Measurements from ENCODE around the gene KCNC1. TPM values are rescaled to one million over a fixed set of nuclear protein-coding genes. Genes with fewer than 3 reads are reported as not detected.
A peak's percentile ranks its signal among the peaks of the same experiment; 100 is the strongest.

The KCNC1 gene
- total and polyA plus RNA-seq, 2 of the 13 experiments (the other 11 are each of a cell fraction or from before 2014, with no cell fraction given) = 0.01 to 0.04 TPM

DNA sequence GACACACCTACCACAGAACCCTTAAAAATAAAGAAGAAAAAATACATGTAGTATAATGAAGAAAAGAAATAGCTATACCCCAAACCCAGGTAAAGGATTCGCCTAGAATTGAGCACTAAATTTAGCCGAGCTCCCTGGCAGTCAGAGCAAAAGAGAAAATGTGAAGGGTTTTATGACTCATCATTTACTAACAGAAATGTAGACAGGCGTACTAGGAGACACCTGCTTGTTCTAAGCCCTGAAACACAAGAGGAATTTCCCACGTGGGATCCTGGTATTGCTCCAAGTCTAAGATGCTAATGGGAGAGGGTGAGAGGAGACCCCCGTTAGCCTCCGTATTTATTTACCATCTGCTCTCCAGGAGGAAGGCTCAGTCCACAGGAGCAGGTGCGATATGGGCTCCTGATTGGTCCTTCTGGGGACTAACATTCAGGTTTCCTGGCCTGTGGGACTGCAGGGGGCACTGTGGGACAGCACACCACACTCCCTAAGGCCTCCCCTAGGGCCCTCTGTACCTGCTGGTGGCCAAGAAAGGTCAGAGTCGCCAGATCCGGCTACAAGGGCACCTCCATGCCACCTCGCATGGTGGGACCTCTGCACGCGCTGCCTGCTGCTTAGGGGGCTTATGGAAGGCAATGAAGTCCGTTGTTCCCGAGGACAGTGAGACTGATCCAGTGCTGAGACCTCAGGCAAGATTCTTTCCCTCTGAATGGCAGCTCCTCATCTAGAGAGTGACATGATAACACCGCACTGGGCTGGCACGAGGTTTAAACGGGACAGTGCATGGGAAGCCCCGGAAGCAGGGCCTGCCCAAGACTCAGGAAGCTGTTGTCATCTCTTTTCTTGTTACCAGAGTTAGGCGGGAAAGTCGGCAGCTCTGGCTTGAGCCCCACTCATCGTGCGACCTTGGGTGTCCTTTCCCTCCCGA is 25.8 kb downstream of the KCNC1 start:
- H3K27ac ChIP-seq (ENCODE audit: extremely low read length, insufficient read depth, low read length) = no peak overlapping the region
- in situ Hi-C loops (cut with HindIII; ENCODE audit: extremely low pct_ligation_motif_present, low pct_unique_long_range_greater_than_20kb) = loop anchor here (5.0 kb wide), 1 partner anchor 217 kb away; no protein-coding TSS in a partner anchor
- H3K36me3 ChIP-seq (replicated peaks in 1 of 2; ENCODE audit: control insufficient read depth in 1 of 2, insufficient read depth in 2 of 2, low read length in 2 of 2) = no peaks in the 10 kb centered on the region
- peaks cover 11% of the 10 kb centered on the region; the same call in 1 of the 2 replicates for H3K4me1 ChIP-seq (ENCODE audit: insufficient read depth, low read length)
- peak overlapping the region; percentile 58 for H3K4me2 ChIP-seq (ENCODE audit: low read depth, low read length)
- ATAC-seq (peak; percentile 99), DNase-seq (ENCODE audit: low spot score) (peak; percentile 69), FAIRE-seq (peak; percentile 87)
- H3K27me3 ChIP-seq (ENCODE audit: control insufficient read depth in 1 of 2, insufficient read depth in 2 of 2, low read length in 2 of 2) = peaks cover 3 to 6% of the 10 kb centered on the region in 2 experiments; a peak in 3 of 5 replicates
- no peak overlapping the region for H3K9ac ChIP-seq (ENCODE audit: insufficient read depth, low read depth, low read length)
- no peaks in the 10 kb centered on the region for H4K20me1 ChIP-seq (ENCODE audit: insufficient read depth, low read length)
- CTCF ChIA-PET (ENCODE audit: low intra/inter-chr PET ratio, low total read pairs) = interaction anchor here (0.7 to 2.9 kb wide), 8 partner anchors 10 to 219 kb away, joined by 3 to 44 read pairs (median 4); no protein-coding TSS in a partner anchor
- no peak overlapping the region for H2AFZ ChIP-seq (ENCODE audit: low read length)
- POLR2A ChIA-PET = no interaction called here
- BruUV-seq (replicated peaks) = no TSS peak
- H3K4me3 ChIP-seq (replicated peaks in 1 of 3; ENCODE audit: insufficient read depth in 1 of 3, low read depth in 2 of 3, low read length in 3 of 3) = no peak overlapping the region
- no peaks in the 10 kb centered on the region for H3K9me3 ChIP-seq (ENCODE audit: low read length)
- H3K79me2 ChIP-seq (ENCODE audit: insufficient read depth, low read length) = no peaks in the 10 kb centered on the region
- intact Hi-C loops (cut with micrococcal nuclease; ENCODE audit: unreplicated experiment) = loop anchor here (1.0 to 10.0 kb wide), 6 partner anchors 29 to 344 kb away; partner anchors contain the start of gene SAAL1
- WGBS (ENCODE audit: low lambda C conversion rate) = 32% methylated on average over 14 of the region's 23 CpGs
- TF ChIP-seq HHEX (CRISPR knock-in tag; IDR thresholded peaks at IDR 0.05) = peak; percentile 8; the same call in 1 of the 2 replicates
- no peak for TF ChIP-seq HMG20B (CRISPR knock-in tag; conservative IDR thresholded peaks at IDR 0.05)
- no peak for TF ChIP-seq MEIS1 (CRISPR knock-in tag; IDR thresholded peaks at IDR 0.05; ENCODE audit: borderline replicate concordance)
- no peak for TF ChIP-seq TARDBP (CRISPR knock-in tag; IDR thresholded peaks at IDR 0.05)
- no peak for TF ChIP-seq CCAR2 (optimal IDR thresholded peaks at IDR 0.05; ENCODE audit: low read depth, low read length)
- TF ChIP-seq ZNF891 (CRISPR knock-in tag; IDR thresholded peaks at IDR 0.05) = peak; percentile 45; the same call in 1 of the 2 replicates
- no peak for TF ChIP-seq HNRNPLL (IDR thresholded peaks at IDR 0.05; ENCODE audit: low read depth, low read length, poor library complexity, severe bottlenecking)
- TF ChIP-seq KDM1A (CRISPR knock-in tag; IDR thresholded peaks at IDR 0.05) = no peak
- TF ChIP-seq ZNF660 (CRISPR knock-in tag; IDR thresholded peaks at IDR 0.05; ENCODE audit: borderline replicate concordance, low read depth) = no peak
- no peak for TF ChIP-seq ZNF792 (CRISPR knock-in tag; IDR thresholded peaks at IDR 0.05)
- TF ChIP-seq, protein P1, sequence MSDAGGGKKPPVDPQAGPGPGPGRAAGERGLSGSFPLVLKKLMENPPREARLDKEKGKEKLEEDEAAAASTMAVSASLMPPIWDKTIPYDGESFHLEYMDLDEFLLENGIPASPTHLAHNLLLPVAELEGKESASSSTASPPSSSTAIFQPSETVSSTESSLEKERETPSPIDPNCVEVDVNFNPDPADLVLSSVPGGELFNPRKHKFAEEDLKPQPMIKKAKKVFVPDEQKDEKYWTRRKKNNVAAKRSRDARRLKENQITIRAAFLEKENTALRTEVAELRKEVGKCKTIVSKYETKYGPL (CRISPR knock-in tag; IDR thresholded peaks at IDR 0.05) = no peak
- TF ChIP-seq FOXM1 (CRISPR knock-in tag; IDR thresholded peaks at IDR 0.05) = no peak
- TF ChIP-seq, protein P2, sequence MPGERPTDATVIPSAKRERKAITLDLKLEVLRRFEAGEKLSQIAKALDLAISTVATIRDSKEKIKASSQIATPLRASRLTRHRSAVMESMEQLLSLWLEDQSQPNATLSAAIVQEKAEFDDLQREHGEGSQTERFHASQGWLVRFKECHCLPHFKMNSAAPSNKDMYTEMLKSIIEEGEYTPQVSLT (CRISPR knock-in tag; IDR thresholded peaks at IDR 0.05; ENCODE audit: borderline replicate concordance, low read depth) = no peak
- TF ChIP-seq GATAD2A (CRISPR knock-in tag; IDR thresholded peaks at IDR 0.05) = 0 out of 2 replicates have a peak, but pooled peaks have one; percentile 25
- TF ChIP-seq, protein P3, sequence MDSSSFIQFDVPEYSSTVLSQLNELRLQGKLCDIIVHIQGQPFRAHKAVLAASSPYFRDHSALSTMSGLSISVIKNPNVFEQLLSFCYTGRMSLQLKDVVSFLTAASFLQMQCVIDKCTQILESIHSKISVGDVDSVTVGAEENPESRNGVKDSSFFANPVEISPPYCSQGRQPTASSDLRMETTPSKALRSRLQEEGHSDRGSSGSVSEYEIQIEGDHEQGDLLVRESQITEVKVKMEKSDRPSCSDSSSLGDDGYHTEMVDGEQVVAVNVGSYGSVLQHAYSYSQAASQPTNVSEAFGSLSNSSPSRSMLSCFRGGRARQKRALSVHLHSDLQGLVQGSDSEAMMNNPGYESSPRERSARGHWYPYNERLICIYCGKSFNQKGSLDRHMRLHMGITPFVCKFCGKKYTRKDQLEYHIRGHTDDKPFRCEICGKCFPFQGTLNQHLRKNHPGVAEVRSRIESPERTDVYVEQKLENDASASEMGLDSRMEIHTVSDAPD (CRISPR knock-in tag; IDR thresholded peaks at IDR 0.05) = no peak
- TF ChIP-seq REPIN1 (CRISPR knock-in tag; IDR thresholded peaks at IDR 0.05; ENCODE audit: borderline replicate concordance, low read depth) = peak; percentile 24; the same call in 1 of the 2 replicates
- TF ChIP-seq FOXC1 (CRISPR knock-in tag; IDR thresholded peaks at IDR 0.05; ENCODE audit: borderline replicate concordance) = peak; percentile 59; the same call in 1 of the 2 replicates
- TF ChIP-seq, protein P4, sequence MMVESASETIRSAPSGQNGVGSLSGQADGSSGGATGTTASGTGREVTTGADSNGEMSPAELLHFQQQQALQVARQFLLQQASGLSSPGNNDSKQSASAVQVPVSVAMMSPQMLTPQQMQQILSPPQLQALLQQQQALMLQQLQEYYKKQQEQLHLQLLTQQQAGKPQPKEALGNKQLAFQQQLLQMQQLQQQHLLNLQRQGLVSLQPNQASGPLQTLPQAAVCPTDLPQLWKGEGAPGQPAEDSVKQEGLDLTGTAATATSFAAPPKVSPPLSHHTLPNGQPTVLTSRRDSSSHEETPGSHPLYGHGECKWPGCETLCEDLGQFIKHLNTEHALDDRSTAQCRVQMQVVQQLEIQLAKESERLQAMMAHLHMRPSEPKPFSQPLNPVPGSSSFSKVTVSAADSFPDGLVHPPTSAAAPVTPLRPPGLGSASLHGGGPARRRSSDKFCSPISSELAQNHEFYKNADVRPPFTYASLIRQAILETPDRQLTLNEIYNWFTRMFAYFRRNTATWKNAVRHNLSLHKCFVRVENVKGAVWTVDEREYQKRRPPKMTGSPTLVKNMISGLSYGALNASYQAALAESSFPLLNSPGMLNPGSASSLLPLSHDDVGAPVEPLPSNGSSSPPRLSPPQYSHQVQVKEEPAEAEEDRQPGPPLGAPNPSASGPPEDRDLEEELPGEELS (CRISPR knock-in tag; IDR thresholded peaks at IDR 0.05) = no peak
- TF ChIP-seq ZFP62 (CRISPR knock-in tag; IDR thresholded peaks at IDR 0.05) = no peak
- no peak for TF ChIP-seq BRD4 (CRISPR knock-in tag; IDR thresholded peaks at IDR 0.05)

Data from HepG2 (cell line).